Kidney (tissue), 14 donors: ENCODE measurements around the gene LOXL1. TPM values are rescaled to one million over a fixed set of nuclear protein-coding genes. Genes with fewer than 3 reads are reported as not detected.

ENCODE experiments used
- DNase-seq, 5 donors: peaks; one replicate each; pipeline ENCODE4 v3.0.0-alpha.2; 2013 to 2020
- FAIRE-seq: peaks from 2 replicates; lab custom pipeline; 2012; peaks lifted over from hg19 to GRCh38; lab: Jason Lieb, UNC
- H3K27ac ChIP-seq, 2 donors: one replicate each; pipeline ENCODE4 v1.7.0; 2013; ENCODE audit warnings: low read depth in 2 of 2, low read length in 2 of 2, inconsistent platforms in 1 of 2
- H3K27me3 ChIP-seq: one replicate; pipeline ENCODE4 v1.7.1; 2013; ENCODE audit warnings: low read length, inconsistent platforms; ENCODE audit not compliant: control insufficient read depth, insufficient read depth
- H3K36me3 ChIP-seq, 3 donors: one replicate each; pipeline versions ENCODE4 v1.7.0 to v1.7.1; 2013; ENCODE audit warnings: low read length in 3 of 3, control low read depth in 1 of 3, inconsistent platforms in 1 of 3; ENCODE audit not compliant: insufficient read depth in 3 of 3, control insufficient read depth in 2 of 3
- H3K4me1 ChIP-seq, 3 donors: one replicate each; pipeline versions ENCODE4 v1.7.0 to v1.7.1; 2013; ENCODE audit warnings: low read length in 3 of 3, inconsistent platforms in 1 of 3, low read depth in 1 of 3; ENCODE audit not compliant: control insufficient read depth in 2 of 3, insufficient read depth in 2 of 3
- H3K4me3 ChIP-seq, 3 donors: one replicate each; pipeline versions ENCODE4 v1.7.0 to v1.8.1; 2013; ENCODE audit warnings: low read length in 3 of 3, control low read depth in 1 of 3, inconsistent platforms in 1 of 3
- H3K9ac ChIP-seq, 3 donors: one replicate each; pipeline versions ENCODE4 v1.7.0 to v1.7.1; 2013; ENCODE audit warnings: low read length in 3 of 3, control low read depth in 1 of 3, inconsistent platforms in 1 of 3
- H3K9me3 ChIP-seq, 3 donors: one replicate each; pipeline versions ENCODE4 v1.7.0 to v1.7.1; 2013; ENCODE audit warnings: low read length in 3 of 3, control low read depth in 1 of 3, inconsistent platforms in 1 of 3; ENCODE audit not compliant: control insufficient read depth in 2 of 3, insufficient read depth in 1 of 3
- CTCF ChIP-seq: IDR thresholded peaks from 3 replicates; pipeline ENCODE4 v1.5.1; 2012; ENCODE audit warnings: mild to moderate bottlenecking, moderate library complexity, borderline replicate concordance; ENCODE audit not compliant: insufficient read depth; ENCODE audit errors: extremely low read depth
- intact Hi-C: fragments of 100-400 bp; cut with DNase I; formaldehyde crosslinking; loops from one replicate; pipeline ENCODE4 v1.11.1; 2022
- polyA plus RNA-seq: library from polyadenylated mRNA; stranded (reverse); fragments of 350-450 nt; fragmentation: Illumina TruSeq; extraction: RNeasy Lipid Tissue Mini Kit (QIAGEN cat#74804); gene quantifications from one replicate; pipeline ENCODE4 v1.2.3, GENCODE V29; 2014; ENCODE audit warnings: low read depth, low replicate concordance; ENCODE audit not compliant: insufficient read depth
- total RNA-seq: library from RNA; stranded (reverse); fragmentation: NEBNext Ultra II Directional; extraction: Animal tissue kit (Norgen Biotek cat#: 25700); gene quantifications from one replicate; pipeline ENCODE4 v1.2.1, GENCODE V29; 2021
- donor health status: control.
- donor health status: control.
- donor health status: control.
- donor health status: control.
- donor health status: control.
- donor health status: DM: yes; HTN: yes; CAD: no.
- donor health status: Normal renal cell carcinoma (clear cell type).

LOXL1 gene
- total and polyA plus RNA-seq, 2 donors from 2014 or later = 33.2 to 35.1 TPM

- Histone ChIP-seq H3K9me3 (no peaks in the 10 kb centered on the region), H3K27me3 (no peaks in the 10 kb centered on the region), H3K4me3 (no peak overlapping the region), H3K36me3 (no peaks in the 10 kb centered on the region), H3K9ac (no peak overlapping the region), H3K27ac (no peak overlapping the region), H3K4me1 (peaks cover 0 to 11% (median 10%) of the 10 kb centered on the region in 3 donors)
- intact Hi-C loops = no loop called here
- FAIRE-seq (no peak), DNase-seq (peak in 1 of 5 donors; percentile 43)
- TF ChIP-seq CTCF = no peak
Observed at GRCh38 chr15:73955861-73956742, 29.8 kb downstream of the LOXL1 start.

- no peak for FAIRE-seq
Observed at GRCh38 chr15:73956743-73957135, 30.5 kb downstream of the LOXL1 start.

GRCh38 chr15:73957276-73957675, 31.0 kb downstream of the LOXL1 start:
- H3K27me3 ChIP-seq = no peaks in the 10 kb centered on the region
- H3K9ac ChIP-seq = no peak overlapping the region
- no peak overlapping the region for H3K27ac ChIP-seq
- no peak for TF ChIP-seq CTCF
- H3K4me1 ChIP-seq = peaks cover 0 to 2% (median 0%) of the 10 kb centered on the region in 3 donors
- DNase-seq = peak in 2 of 5 donors; percentile 18 to 63
- no peaks in the 10 kb centered on the region for H3K9me3 ChIP-seq
- no peaks in the 10 kb centered on the region for H3K36me3 ChIP-seq
- no peak for FAIRE-seq
- no peak overlapping the region for H3K4me3 ChIP-seq
- intact Hi-C loops = no loop called here

More at GRCh38 chr15:73956743-73957135, 30.5 kb downstream of the LOXL1 start:
- H3K4me3 ChIP-seq = no peak overlapping the region
- H3K27me3 ChIP-seq = no peaks in the 10 kb centered on the region
- no peak overlapping the region for H3K9ac ChIP-seq
- no peak for TF ChIP-seq CTCF
- H3K36me3 ChIP-seq = no peaks in the 10 kb centered on the region
- H3K4me1 ChIP-seq = peaks cover 0 to 6% (median 5%) of the 10 kb centered on the region in 3 donors
- intact Hi-C loops = no loop called here
- no peaks in the 10 kb centered on the region for H3K9me3 ChIP-seq
- DNase-seq = peak in 2 of 5 donors; percentile 32 to 92
- H3K27ac ChIP-seq = no peak overlapping the region
